HG03103 (cell line): Measurements from ENCODE around the gene ATXN1.
"Not testable (repeated sequence)": the region's sequence is repeated elsewhere in the genome, so short reads cannot be mapped to it uniquely, and the experiment has no call there.

ENCODE experiments used
- ATAC-seq: cut with Tn5 transposase; IDR thresholded peaks from one replicate; pipeline ENCODE4 v1.9.1; 2021; ENCODE audit warnings: low read depth; ENCODE audit not compliant: unreplicated experiment

The ATXN1 gene

DNA sequence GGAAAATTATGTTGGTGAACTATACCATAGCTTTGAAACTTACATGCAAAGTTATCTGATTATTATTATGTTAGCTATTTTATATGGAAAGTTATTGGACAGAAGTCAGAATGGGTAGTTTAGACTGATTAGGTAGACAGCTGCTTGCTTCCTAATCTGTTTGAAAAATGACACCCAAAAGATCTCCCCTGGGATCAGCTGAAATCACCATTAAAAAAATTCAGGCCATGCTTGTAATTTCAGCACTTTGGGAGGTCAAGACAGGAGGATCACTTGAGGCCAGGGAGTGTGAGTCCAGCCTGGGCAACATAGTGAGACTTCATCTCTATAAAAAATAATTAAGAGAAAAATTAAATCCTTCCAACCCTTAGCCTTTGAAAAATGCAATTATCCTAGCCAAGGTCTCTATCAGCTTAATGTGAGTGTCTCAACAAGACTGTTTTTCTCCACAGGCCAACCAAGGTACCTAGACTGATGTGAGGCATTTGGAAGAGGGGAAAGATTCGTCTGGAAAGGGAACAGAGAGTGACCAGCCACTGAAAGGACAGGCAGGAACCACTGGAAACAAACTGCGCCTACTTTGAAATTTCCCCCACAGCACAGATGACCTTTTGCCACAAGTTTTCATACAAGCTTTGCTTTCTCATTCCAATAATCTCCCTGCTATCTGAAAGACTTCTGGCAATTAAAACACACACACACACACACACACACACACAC is 290.6 kb downstream of the ATXN1 start:
- ATAC-seq, result no peak

DNA sequence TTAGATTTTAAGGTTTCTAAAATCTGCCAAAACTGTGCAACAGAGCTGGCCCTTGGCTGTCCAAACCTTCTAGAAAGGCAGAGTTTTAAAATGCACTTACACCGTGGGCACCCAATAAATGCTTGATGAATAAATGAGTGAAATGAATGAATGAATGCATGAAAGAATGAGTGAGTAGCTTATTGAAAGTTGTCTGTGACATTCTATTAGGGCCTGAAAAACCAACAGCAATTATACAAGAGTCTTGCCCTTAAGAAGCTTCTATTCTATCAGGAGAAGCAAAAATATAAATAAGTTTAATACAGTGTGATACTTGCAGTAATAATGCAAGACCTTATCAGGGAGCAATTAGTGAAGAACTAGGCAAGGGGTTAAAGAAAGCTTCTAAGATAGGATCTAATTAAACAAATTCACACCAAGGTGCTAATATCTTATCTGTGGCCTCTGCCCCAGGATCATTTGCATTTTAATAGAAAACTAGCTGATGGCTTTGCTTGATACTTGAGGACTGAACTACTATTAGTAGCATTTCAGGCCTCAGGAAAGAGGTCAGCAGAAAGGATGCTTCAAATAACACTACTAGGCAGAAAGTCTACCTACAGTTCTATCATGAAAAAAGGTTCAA is 292.2 kb downstream of the ATXN1 start:
- ATAC-seq, result no peak

DNA sequence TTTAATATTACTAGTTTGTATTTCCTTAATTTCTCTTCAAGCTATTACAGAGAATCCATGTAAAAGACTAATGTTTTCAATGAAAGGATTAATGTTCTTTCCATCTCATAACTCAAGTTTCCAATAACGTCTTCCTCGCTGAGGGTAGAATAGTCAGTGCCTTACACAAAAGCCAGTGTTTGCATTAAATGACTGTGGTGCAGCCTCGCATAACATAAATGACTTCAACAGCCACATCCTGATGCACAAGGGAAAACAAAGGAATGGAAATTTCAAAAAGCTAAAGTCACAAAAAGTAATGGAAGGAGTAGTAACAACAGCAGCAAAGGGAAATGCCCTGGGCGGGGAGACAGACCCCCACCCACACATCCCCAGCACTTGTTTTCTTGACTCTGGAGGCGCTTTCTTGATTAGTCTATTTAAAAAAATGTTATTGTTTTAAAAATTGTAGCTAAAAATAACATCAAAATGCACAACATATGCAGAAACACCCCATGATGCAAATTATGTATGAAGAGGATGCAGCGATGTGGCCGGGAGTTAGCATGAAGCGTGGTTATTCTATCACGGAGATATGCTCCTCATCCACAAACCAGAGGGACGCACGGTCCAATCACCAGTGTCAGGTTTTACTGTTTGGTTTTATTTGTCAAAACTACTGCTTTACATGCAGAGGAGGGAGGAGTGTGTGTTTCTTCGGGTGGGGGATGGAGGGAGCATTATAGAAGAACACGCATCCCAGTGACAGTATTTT is 294.3 kb downstream of the ATXN1 start:
- no peak for ATAC-seq

DNA sequence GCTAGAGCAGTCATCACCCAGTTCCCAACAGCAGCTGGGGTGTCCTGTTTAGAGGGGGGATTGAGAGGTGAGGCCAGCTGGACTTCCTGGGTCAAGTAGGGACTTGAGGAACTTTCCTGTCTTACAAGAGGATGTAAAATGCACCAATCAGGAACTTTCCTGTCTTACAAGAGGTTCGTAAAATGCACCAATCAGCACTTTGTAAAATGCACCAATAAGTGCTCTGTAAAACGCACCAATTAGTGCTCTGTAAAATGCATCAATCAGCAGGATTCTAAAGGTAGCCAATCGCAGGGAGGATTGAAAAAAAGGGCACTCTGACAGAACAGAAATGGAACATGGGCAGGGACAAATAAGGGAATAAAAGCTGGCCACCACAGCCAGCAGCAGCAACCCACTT is 297.2 kb downstream of the ATXN1 start:
- ATAC-seq, result no peak

DNA sequence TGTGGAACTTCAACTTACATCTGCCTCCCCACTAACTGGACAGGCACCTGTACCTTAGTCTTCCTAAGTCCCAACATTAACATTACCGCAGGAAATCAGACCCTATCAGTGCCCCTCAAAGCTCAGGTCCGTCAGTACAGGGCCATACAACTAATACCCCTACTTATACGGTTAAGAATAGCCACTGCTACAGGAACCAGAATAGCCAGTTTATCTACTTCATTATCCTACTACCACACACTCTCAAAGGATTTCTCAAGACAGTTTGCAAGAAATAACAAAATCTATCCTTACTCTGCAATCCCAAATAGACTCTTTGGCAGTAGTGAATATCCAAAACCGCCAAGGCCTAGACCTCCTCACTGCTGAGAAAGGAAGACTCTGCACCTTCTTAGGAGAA is 298.0 kb downstream of the ATXN1 start:
- ATAC-seq, result not testable (repeated sequence)

DNA sequence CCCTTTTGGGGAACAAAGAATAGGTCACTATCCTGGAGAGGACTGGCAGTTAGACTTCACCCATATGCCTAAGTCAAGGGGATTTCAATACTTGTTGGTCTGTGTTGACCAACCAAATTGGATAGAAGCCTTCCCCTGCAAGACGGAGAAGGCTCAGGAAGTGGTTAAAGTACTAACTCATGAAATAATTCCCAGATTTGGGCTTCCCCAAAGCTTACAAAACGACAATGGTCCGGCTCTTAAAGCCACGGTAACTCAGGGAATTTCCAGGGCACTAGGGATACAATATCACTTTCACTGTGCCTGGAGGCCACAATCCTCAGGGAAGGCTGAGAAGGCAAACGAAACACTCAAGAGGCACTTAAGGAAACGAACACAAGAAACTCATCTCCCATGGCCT is 299.8 kb downstream of the ATXN1 start:
- no peak for ATAC-seq

DNA sequence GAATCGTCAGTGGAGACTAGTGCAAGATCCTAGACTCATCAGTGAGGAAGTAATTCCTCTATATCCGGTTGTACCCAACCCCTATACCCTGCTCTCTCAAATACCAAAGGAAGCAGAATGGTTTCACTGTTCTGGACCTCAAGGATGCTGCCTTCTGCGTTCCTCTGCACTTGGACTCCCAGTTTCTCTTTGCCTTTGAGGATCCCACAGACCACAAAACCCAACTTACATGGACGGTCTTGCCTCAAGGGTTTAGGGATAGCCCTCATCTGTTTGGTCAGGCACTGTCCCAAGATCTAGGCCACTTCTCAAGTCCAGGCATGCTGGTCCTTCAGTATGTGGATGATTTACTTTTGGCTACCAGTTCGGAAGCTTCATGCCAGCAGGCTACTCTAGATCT is 301.8 kb downstream of the ATXN1 start:
- ATAC-seq, result not testable (repeated sequence)

DNA sequence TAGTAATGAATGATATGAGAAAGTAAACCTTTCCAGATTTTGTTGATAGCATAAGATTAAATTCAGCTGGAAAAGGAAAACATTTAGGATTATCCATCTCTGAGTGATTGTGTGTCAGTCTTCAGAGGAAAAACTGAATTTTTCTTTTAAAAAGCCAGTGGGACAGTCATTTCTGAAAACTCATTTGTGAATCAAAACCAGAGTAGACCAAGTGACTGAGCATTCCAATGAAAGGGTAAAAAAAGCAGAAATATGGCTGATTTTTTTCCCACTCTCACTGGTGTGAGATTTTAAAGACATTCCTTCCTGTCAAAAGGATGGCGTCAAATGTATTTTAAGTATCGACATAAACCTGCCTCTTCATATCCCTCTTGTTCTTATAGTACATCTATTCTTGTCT is 308.9 kb downstream of the ATXN1 start:
- ATAC-seq, result no peak

GRCh38 chr6:16450821-16451220 is 310.4 kb downstream of the ATXN1 start:
- no peak for ATAC-seq

- no peak for ATAC-seq
Measured at GRCh38 chr6:16450285-16450684, 311.0 kb downstream of the ATXN1 start.

DNA sequence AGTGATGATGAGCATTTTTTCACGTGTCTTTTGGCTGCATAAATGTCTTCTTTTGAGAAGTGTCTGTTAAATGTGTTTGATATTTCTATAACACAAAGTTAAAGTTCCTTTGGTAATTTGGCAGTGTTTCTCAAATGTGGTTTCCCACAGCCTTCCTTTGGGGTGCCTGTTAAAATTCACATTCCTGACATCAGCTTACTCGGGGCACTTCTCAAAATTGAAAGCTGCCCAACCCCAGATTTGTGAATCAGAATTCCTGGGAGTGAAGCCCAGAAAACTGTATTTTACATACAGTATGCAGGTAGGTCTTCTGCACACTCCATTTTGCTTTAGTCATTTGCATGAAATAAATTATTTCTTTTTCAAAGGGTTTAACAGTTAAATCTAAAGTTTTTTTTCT is 315.0 kb downstream of the ATXN1 start:
- no peak for ATAC-seq

DNA sequence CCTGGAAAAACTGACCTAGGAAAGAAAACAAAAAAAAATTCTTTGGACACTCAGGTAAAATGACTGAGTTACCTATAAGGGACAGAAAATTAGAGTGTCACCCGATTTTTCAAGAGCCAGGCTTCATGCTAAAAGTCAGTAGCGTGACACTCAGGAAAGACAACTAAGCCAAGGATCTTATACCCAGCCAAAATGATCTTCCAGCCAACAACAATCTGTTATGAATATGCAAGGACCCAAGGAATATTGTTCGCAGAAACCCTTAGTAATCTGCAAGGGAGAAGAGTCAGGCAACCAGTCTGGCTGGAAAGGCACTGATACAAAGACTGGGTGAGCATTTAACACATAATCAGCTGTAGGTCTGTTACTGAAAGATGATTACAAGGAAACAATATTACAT is 319.2 kb downstream of the ATXN1 start:
- ATAC-seq, result no peak

- ATAC-seq, result no peak
Measured at GRCh38 chr6:16441262-16441661, 320.0 kb downstream of the ATXN1 start.

DNA sequence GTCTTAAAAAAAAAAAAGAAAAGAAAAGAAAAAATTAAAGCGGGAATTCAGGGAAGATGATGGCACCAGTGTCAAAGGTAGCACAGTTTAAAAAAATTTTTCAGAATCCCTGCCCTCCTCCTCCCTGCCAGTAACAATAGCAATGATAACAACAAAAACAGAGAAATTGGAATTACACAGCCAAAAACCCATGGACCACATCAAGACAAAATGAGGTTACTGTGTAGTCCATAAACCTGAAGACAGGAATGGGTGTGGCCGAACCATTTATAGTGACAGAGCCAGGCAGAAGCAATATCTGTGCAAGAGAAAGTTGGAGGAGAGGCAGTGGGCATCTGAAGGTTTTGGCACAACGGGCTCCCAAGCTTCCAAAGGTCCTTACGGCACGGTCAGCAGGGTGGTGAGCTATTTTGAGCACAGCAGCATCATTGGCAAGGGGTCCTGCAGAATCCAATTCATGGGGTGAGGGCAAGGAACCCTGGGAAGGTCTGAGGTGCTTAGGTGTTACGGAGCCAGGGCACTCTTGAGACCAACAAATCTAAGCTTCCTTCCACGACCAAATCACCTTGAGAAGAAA is 320.5 kb downstream of the ATXN1 start:
- ATAC-seq, result no peak

DNA sequence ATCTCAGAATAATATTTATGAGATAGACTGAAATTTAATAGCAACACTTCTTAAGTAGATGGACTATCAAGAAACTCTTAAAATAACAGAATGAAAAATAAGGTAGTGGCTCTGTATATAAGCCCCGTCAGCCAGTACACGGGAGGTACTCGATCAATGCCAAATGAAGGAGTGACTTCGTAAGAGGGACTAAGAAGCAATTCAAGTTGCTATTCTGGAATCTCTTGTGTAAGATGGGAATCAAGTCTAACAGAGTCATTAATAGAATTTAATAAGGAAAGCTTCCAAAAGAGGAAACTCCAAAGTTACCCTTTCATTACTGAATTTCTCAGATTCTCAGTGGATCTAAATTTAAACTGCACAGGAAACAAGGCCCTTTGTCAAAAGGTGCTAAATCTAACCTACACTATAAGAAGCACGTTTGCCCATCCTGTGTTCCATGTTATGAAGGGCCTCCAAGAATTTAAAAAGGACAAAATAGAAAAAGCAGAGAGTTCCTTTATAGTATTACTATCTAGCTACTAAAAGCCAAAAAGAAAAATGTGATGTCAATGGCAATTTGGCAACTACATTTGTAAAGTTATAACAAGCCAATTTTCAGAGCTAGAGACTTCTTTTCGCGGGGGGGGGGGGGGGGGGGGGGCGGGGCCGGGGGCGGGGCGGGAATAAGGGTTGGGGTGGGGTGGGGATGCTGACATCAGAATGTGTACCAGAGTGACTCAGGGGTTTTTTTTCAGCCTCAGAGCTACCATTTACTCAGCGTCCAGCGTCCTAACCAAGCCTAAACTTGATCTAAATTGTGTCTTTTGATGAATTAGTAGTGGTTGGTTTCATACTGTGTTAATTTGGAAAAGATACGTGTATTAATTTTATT is 322.3 kb downstream of the ATXN1 start:
- no peak for ATAC-seq

DNA sequence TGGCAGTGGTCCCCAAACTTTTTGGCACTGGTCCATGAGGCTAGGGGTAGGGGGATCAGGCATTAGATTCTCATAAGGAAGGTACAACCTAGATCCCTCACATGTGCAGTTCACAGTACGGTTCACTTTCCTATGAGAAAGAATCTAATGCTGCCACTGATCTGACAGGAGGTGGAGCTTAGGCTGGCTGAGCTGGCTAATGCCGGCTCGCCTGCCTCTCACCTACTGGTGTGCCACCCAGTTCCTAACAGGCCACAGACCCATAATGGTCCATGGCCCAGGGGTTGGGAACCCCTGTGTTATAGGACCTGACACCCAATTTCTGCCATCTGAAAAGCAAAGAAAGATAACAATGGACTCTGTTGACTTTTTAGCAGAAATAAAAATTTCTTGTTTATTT is 323.3 kb downstream of the ATXN1 start:
- no peak for ATAC-seq

- ATAC-seq, result no peak
Measured at GRCh38 chr6:16437095-16437494, 324.2 kb downstream of the ATXN1 start.

DNA sequence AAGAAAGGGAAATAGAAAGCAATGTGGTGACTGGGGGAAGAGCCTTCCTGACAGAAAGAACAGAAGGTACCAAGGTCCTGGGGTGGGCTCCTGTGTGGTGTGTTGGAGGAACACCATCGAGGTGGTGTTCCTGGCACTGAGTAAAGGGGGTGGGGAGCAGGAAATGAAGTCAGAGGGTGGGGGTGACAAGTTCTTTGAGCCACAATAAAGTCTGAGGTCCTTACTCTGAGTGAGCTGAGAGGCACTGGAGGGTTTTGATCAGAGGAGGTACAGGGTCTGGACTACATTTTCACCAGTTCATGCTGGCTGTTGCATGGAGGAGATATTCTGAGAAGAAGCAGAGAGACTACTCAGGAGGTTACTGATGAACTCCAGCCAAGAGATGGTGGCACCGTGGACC is 324.7 kb downstream of the ATXN1 start:
- no peak for ATAC-seq

DNA sequence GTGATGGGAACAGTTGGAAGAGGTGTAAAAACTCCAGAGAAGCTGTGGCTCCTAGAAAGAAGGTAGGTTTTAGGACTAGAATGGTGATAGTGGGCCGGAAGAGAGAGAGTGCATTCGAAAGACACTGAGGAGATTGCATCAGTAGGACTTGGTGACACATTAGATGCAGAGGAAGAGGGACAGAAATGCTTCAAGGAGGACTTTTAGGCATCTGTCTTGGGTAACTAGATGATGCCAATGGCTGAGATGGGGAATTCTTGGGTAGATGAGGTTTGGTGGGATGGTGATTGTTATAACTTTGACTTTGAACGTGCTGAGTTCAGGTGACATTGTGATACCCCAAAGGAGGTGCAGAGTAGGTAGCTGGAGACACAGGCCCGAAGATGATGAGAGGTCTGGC is 326.4 kb downstream of the ATXN1 start:
- ATAC-seq, result no peak

- ATAC-seq, result no peak
Measured at GRCh38 chr6:16433338-16433890, 327.8 kb downstream of the ATXN1 start.
